ENCODE measurements around the gene BCAS4.

DNA sequence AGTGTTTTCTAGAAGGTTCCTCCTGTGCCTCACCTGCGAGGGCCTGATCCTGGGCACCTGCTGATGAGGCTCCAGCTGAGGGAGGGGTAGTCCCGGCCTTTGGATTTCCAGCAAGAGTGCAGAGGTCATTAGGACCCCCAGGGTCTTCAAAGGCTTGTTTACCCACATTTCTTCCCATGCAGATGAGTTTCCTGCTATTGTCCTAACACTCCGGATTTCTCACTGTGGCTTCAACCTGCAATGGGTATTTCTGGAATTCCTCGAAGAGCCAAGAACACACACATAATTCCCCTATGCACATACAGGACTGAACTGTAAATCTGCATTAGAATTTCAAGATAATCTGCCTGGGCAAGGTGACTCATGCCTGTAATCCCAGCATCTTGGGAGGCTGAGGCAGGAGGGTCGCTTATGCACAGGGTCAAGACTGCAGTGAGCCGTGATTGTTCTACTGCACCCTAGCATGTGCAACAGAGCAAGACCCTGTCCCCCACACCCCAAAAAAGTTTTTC lies 82.4 kb downstream of the BCAS4 start:
- no peak for TF ChIP-seq CTCF (IDR thresholded peaks at IDR 0.05)
- TF ChIP-seq POLR2A (IDR thresholded peaks at IDR 0.05) = no peak
